Heart left ventricle (tissue), 16 donors: Measurements from ENCODE around the gene FAM3D. TPM values are rescaled to one million over a fixed set of nuclear protein-coding genes. Genes with fewer than 3 reads are reported as not detected.

Experiments used
- ATAC-seq, 4 donors: fragments of 200-7000 bp; cut with Tn5 transposase; one replicate each; pipeline ENCODE4 v1.9.1; 2020 to 2022; ENCODE audit warnings: moderate library complexity in 4 of 4, mild to moderate bottlenecking in 3 of 4, moderate number of reproducible peaks in 1 of 4
- DNase-seq, 5 donors: peaks; one replicate each; pipeline ENCODE4 v3.0.0-alpha.2; 2020
- H3K27ac ChIP-seq, 12 donors: fragments of 200-600 bp; sonication (generic) in 4 of 12; one replicate each; pipeline versions ENCODE4 v1.5.0 to v1.8.0; 2016 to 2022; ENCODE audit warnings: mild to moderate bottlenecking in 2 of 12
- H3K27me3 ChIP-seq, 9 donors: fragments of 200-600 bp; sonication (generic) in 2 of 9; one replicate each; pipeline versions ENCODE4 v1.5.1 to v1.8.0; 2016 to 2022; ENCODE audit warnings: mild to moderate bottlenecking in 3 of 9
- H3K36me3 ChIP-seq, 9 donors: fragments of 200-600 bp; sonication (generic) in 2 of 9; one replicate each; pipeline versions ENCODE4 v1.5.0 to v1.8.0; 2018 to 2022; ENCODE audit warnings: mild to moderate bottlenecking in 2 of 9
- H3K4me1 ChIP-seq, 12 donors: fragments of 200-600 bp; sonication (generic) in 4 of 12; one replicate each; pipeline versions ENCODE4 v1.5.0 to v1.8.0; 2016 to 2022; ENCODE audit warnings: mild to moderate bottlenecking in 3 of 12
- H3K4me3 ChIP-seq, 12 donors: fragments of 200-600 bp; sonication (generic) in 4 of 12; one replicate each; pipeline versions ENCODE4 v1.5.0 to v1.8.0; 2017 to 2022; ENCODE audit warnings: mild to moderate bottlenecking in 9 of 12, moderate library complexity in 4 of 12
- H3K9me3 ChIP-seq, 12 donors: fragments of 200-600 bp; sonication (generic) in 4 of 12; one replicate each; pipeline versions ENCODE4 v1.5.0 to v1.8.0; 2016 to 2022; ENCODE audit warnings: mild to moderate bottlenecking in 1 of 12
- CTCF ChIP-seq, 12 donors: fragments of 200-600 bp; sonication (generic) in 4 of 12; IDR thresholded peaks; one replicate each; pipeline versions ENCODE4 v1.5.0 to v1.8.0; 2018 to 2022; ENCODE audit warnings: antibody characterized with exemption in 12 of 12, mild to moderate bottlenecking in 5 of 12
- POLR2A ChIP-seq, 2 donors: fragments of 450-650 bp; IDR thresholded peaks; one replicate each; pipeline ENCODE4 v1.6.1; 2017; ENCODE audit warnings: antibody characterized with exemption in 2 of 2, mild to moderate bottlenecking in 2 of 2, moderate library complexity in 2 of 2
- WGBS, 4 donors: extraction: QIAGEN DNeasy Blood & Tissue Kit in 2 of 4; methylation state at CpG; one replicate each; pipeline versions ENCODE4 v1.1.5 to v1.1.7; 2013 to 2018; 5-methylcytosine and 5-hydroxymethylcytosine counted together
- intact Hi-C, 10 donors: fragments of 100-400 bp; cut with DNase I; formaldehyde crosslinking; loops; one replicate each; pipeline versions ENCODE4 v1.11.1 to v1.14.2; 2022
- polyA plus RNA-seq, 2 donors: library from polyadenylated mRNA; stranded (reverse); fragments of 200-250 nt; gene quantifications; one replicate each; pipeline ENCODE4 v1.2.3, GENCODE V29; 2013
- total RNA-seq, 9 donors: library from RNA; depleted of rRNA in 2 of 9; stranded (reverse); fragments of >200 nt in 2 of 9; fragmentation: NEBNext Ultra II Directional in 3 of 9; extraction: Animal tissue kit (Norgen Biotek cat#: 25700) in 3 of 9; gene quantifications; one replicate each; pipeline versions ENCODE4 v1.1.0 to v1.2.4, GENCODE V29; 2016 to 2023
- donor health status: ischemic (EF 13 %, LVEDD 7.1; RV severe dilation, severe dysfunction).
- donor health status: healthy with polysubstance abuse.
- donor health status: DM: no; HTN: yes; CAD: no.
- donor health status: DM: no; HTN: no; CAD: no.
- donor health status: ischemic (EF 25% LVEDD 6.9; RV normal size, moderate dysfunction).
- donor health status: ischemic (EF 25% LVEDD 5.7; RV mildly dilated, moderate dysfunction).
- donor health status: healthy.
- donor health status: DM: yes; HTN: yes; CAD: no.
- donor health status: ischemic (EF 35%, LVEDD 5.7; RV mildly dilated, moderate dysfunction).
- donor health status: nonischemic (EF 11% LVEDD 7.7; RV severe dilation, severe dysfunction).
- donor health status: DM: yes; HTN: yes; CAD: no.
- donor health status: PGD.
- donor health status: ischemic (EF 29% LVEDD 5.4; RV normal size, mild dysfunction).
- donor health status: nonischemic (EF 23%, LVEDD 6.1; RV moderate dilation, normal function).

FAM3D gene
- total and polyA plus RNA-seq, 11 donors: 0.06 TPM; not detected in 10

- no peak for ATAC-seq
- Histone ChIP-seq H3K4me3 (no peak overlapping the region), H3K27me3 (no peaks in the 10 kb centered on the region), H3K27ac (no peak overlapping the region), H3K36me3 (no peaks in the 10 kb centered on the region), H3K9me3 (no peaks in the 10 kb centered on the region), H3K4me1 (peaks cover 11 to 38% (median 25%) of the 10 kb centered on the region in 12 donors)
- DNase-seq: no peak
- 41 to 71% (median 68%) methylated on average over 4 of the region's 4 CpGs for WGBS, 4 donors
- no peak for TF ChIP-seq POLR2A (IDR thresholded peaks at IDR 0.05)
- no peak for TF ChIP-seq CTCF (IDR thresholded peaks at IDR 0.05)
- intact Hi-C loops: loop anchor here in 4 of 10 donors (2.0 to 10.0 kb wide), 4 partner anchors 63 to 327 kb away; partner anchors contain the start of genes HTD2 (in 1 of the 4), KCTD6 (in 1 of the 4) and RPP14 (in 1 of the 4)
These were observed 34.8 kb downstream of the FAM3D start for GRCh38 chr3:58631742-58632141.

GRCh38 chr3:58630710-58631092 is 35.9 kb downstream of the FAM3D start:
- Histone ChIP-seq H3K36me3 (no peaks in the 10 kb centered on the region), H3K27ac (no peak overlapping the region), H3K4me3 (no peak overlapping the region), H3K27me3 (no peaks in the 10 kb centered on the region), H3K9me3 (no peaks in the 10 kb centered on the region), H3K4me1 (peaks cover 11 to 39% (median 26%) of the 10 kb centered on the region in 12 donors)
- no peak for ATAC-seq
- no peak for DNase-seq
- intact Hi-C loops: loop anchor here in 6 of 10 donors (1.0 to 10.0 kb wide), 5 partner anchors 62 to 326 kb away; partner anchors contain the start of genes HTD2 (in 1 of the 6), KCTD6 (in 1 of the 6) and RPP14 (in 1 of the 6)
- TF ChIP-seq POLR2A (IDR thresholded peaks at IDR 0.05) (no peak), CTCF (IDR thresholded peaks at IDR 0.05) (no peak)
- WGBS, 4 donors: 61 to 70% (median 67%) methylated on average over 5 of the region's 5 CpGs

- intact Hi-C loops: loop anchor here in 6 of 10 donors (1.0 to 10.0 kb wide), 5 partner anchors 61 to 325 kb away; partner anchors contain the start of genes HTD2 (in 1 of the 6), KCTD6 (in 1 of the 6) and RPP14 (in 1 of the 6)
- Histone ChIP-seq H3K27me3 (no peaks in the 10 kb centered on the region), H3K4me1 (peaks cover 11 to 42% (median 26%) of the 10 kb centered on the region in 12 donors), H3K4me3 (no peak overlapping the region), H3K36me3 (no peaks in the 10 kb centered on the region), H3K27ac (peak overlapping the region in 8 of 12 donors; percentile 65 to 92 (median 87)), H3K9me3 (no peaks in the 10 kb centered on the region)
- 6 to 11% (median 8%) methylated on average over 9 of the region's 9 CpGs for WGBS, 4 donors
- ATAC-seq: peak in 3 of 4 donors; percentile 19 to 49 (median 36)
- TF ChIP-seq CTCF (IDR thresholded peaks at IDR 0.05) (peak; percentile 89 to 99 (median 96)), POLR2A (IDR thresholded peaks at IDR 0.05) (no peak)
- DNase-seq: peak in 4 of 5 donors; percentile 61 to 70 (median 62)
These were observed 36.4 kb downstream of the FAM3D start for GRCh38 chr3:58630076-58630709.

GRCh38 chr3:58629629-58630028 is 36.9 kb downstream of the FAM3D start:
- intact Hi-C loops: loop anchor here (1.0 to 10.0 kb wide), 8 partner anchors 42 to 325 kb away; partner anchors contain the start of genes HTD2 (in 1 of the 10), KCTD6 (in 1 of the 10) and RPP14 (in 1 of the 10)
- WGBS, 4 donors: 87 to 92% (median 90%) methylated on average over 2 of the region's 2 CpGs
- H3K27ac ChIP-seq: peak overlapping the region; percentile 65 to 92 (median 84)
- DNase-seq: no peak
- H3K27me3 ChIP-seq: no peaks in the 10 kb centered on the region
- no peak overlapping the region for H3K4me3 ChIP-seq
- no peak for ATAC-seq
- H3K9me3 ChIP-seq: no peaks in the 10 kb centered on the region
- peaks cover 11 to 43% (median 26%) of the 10 kb centered on the region in 12 donors for H3K4me1 ChIP-seq
- H3K36me3 ChIP-seq: no peaks in the 10 kb centered on the region
- no peak for TF ChIP-seq POLR2A (IDR thresholded peaks at IDR 0.05)
- no peak for TF ChIP-seq CTCF (IDR thresholded peaks at IDR 0.05)
